HG02970 (cell line): ENCODE results near the gene IGFBP2.
"Not testable (repeated sequence)": the region's sequence is repeated elsewhere in the genome, so short reads cannot be mapped to it uniquely, and the experiment has no call there.

Source experiments
- ATAC-seq: cut with Tn5 transposase; IDR thresholded peaks from one replicate; pipeline ENCODE4 v1.9.1; 2021; ENCODE audit warnings: mild to moderate bottlenecking, moderate library complexity, moderate number of reproducible peaks; ENCODE audit not compliant: unreplicated experiment, low FRiP score

Gene IGFBP2

GRCh38 chr2:216632952-216633615 is at the start of gene IGFBP2:
TSS of gene IGFBP2 (plus strand) at chr2:216633420. CDS start at chr2:216633524, 104 bp downstream.
- ATAC-seq = no peak

- ATAC-seq = no peak
Measured at GRCh38 chr2:216583606-216584005, 49.6 kb upstream of the IGFBP2 start.

GRCh38 chr2:216584112-216584511 is 49.1 kb upstream of the IGFBP2 start:
- ATAC-seq = no peak

GRCh38 chr2:216585441-216585840 is 47.8 kb upstream of the IGFBP2 start:
- ATAC-seq = no peak

GRCh38 chr2:216588861-216589710 is 44.1 kb upstream of the IGFBP2 start:
- no peak for ATAC-seq

- ATAC-seq = no peak
Measured at GRCh38 chr2:216589791-216590190, 43.4 kb upstream of the IGFBP2 start.

- no peak for ATAC-seq
Measured at GRCh38 chr2:216590780-216591179, 42.4 kb upstream of the IGFBP2 start.

- no peak for ATAC-seq
Measured at GRCh38 chr2:216591480-216591879, 41.7 kb upstream of the IGFBP2 start.

- no peak for ATAC-seq
Measured at GRCh38 chr2:216594081-216594480, 39.1 kb upstream of the IGFBP2 start.

GRCh38 chr2:216596236-216596979 is 36.8 kb upstream of the IGFBP2 start:
- no peak for ATAC-seq

GRCh38 chr2:216596980-216597509 is 36.2 kb upstream of the IGFBP2 start:
- no peak for ATAC-seq

- ATAC-seq = not testable (repeated sequence)
Measured at GRCh38 chr2:216597825-216598224, 35.4 kb upstream of the IGFBP2 start.

- no peak for ATAC-seq
Measured at GRCh38 chr2:216601632-216602409, 31.4 kb upstream of the IGFBP2 start.

GRCh38 chr2:216603010-216603883 is 30.0 kb upstream of the IGFBP2 start:
- ATAC-seq = no peak

- no peak for ATAC-seq
Measured at GRCh38 chr2:216603884-216604245, 29.4 kb upstream of the IGFBP2 start.

- ATAC-seq = no peak
Measured at GRCh38 chr2:216604458-216604857, 28.8 kb upstream of the IGFBP2 start.

- peak; percentile 60 for ATAC-seq
Measured at GRCh38 chr2:216606551-216607276, 26.5 kb upstream of the IGFBP2 start.

- ATAC-seq = no peak
Measured at GRCh38 chr2:216607277-216607560, 26.0 kb upstream of the IGFBP2 start.

- ATAC-seq = no peak
Measured at GRCh38 chr2:216608525-216608924, 24.7 kb upstream of the IGFBP2 start.
